T-helper 2 cell (primary cell): ENCODE results near the gene ALAD.
"Not testable (repeated sequence)": the region's sequence is repeated elsewhere in the genome, so short reads cannot be mapped to it uniquely, and the experiment has no call there.

Experiments
- DNase-seq, 5 experiments: peaks; one replicate each; pipeline versions ENCODE4 v3.0.0 to v3.0.0-alpha.2; 2012 to 2022
- total RNA-seq, 2 donors: gene quantifications; one replicate each; lab custom pipeline; 2026; lab: John Stamatoyannopoulos, UW

The ALAD gene
- total RNA-seq, result 9.4 to 21.8 reads per million in 2 donors

- peak; percentile 99 to 100 (median 99) for DNase-seq
These were observed at the start of gene ALAD for GRCh38 chr9:113401027-113401792. Gene ALAD (minus strand): TSS chr9:113401284. CDS start chr9:113393559, 7,725 bp downstream.

- no peak for DNase-seq
These were observed 48.3 kb upstream of the ALAD start for GRCh38 chr9:113449376-113449775.

GRCh38 chr9:113446323-113446740 is 45.2 kb upstream of the ALAD start:
- DNase-seq, result peak in 2 of 5 experiments; percentile 27 to 48

- DNase-seq, result no peak
These were observed 43.7 kb upstream of the ALAD start for GRCh38 chr9:113444736-113445135.

- not testable (repeated sequence) for DNase-seq
These were observed 36.6 kb upstream of the ALAD start for GRCh38 chr9:113437716-113438115.

- no peak for DNase-seq
These were observed 35.8 kb upstream of the ALAD start for GRCh38 chr9:113436728-113437515.

GRCh38 chr9:113431191-113431590 is 30.1 kb upstream of the ALAD start:
- no peak for DNase-seq

GRCh38 chr9:113428062-113428615 is 27.1 kb upstream of the ALAD start:
- no peak for DNase-seq

- no peak for DNase-seq
These were observed 26.5 kb upstream of the ALAD start for GRCh38 chr9:113427629-113428028.

GRCh38 chr9:113426701-113427100 is 25.6 kb upstream of the ALAD start:
- DNase-seq, result no peak

GRCh38 chr9:113425072-113425471 is 24.0 kb upstream of the ALAD start:
- no peak for DNase-seq

- no peak for DNase-seq
These were observed 20.6 kb upstream of the ALAD start for GRCh38 chr9:113421726-113422125.

GRCh38 chr9:113417370-113417769 is 16.3 kb upstream of the ALAD start:
- no peak for DNase-seq

- no peak for DNase-seq
These were observed 15.2 kb upstream of the ALAD start for GRCh38 chr9:113416149-113416721.

- peak; percentile 88 to 97 (median 93) for DNase-seq
These were observed 9.3 kb upstream of the ALAD start, which contains the start of the genes C9orf43 and POLE3 for GRCh38 chr9:113410207-113410864. Gene C9orf43 (plus strand): TSS chr9:113410747. CDS start chr9:113413494, 2,747 bp downstream. Gene POLE3 (minus strand): TSS chr9:113410675. CDS start chr9:113410293, 382 bp downstream.

GRCh38 chr9:113409883-113410206 is 8.8 kb upstream of the ALAD start:
- no peak for DNase-seq

- no peak for DNase-seq
These were observed 8.4 kb upstream of the ALAD start for GRCh38 chr9:113409481-113409880.

GRCh38 chr9:113406873-113407511 is 5.9 kb upstream of the ALAD start:
- peak in 4 of 5 experiments; percentile 37 to 78 (median 40) for DNase-seq

- DNase-seq, result not testable (repeated sequence)
These were observed 5.3 kb upstream of the ALAD start for GRCh38 chr9:113406353-113406752.

- no peak for DNase-seq
These were observed 2.6 kb upstream of the ALAD start for GRCh38 chr9:113403646-113404045.

GRCh38 chr9:113399646-113400200 is 1.4 kb downstream of the ALAD start:
- DNase-seq, result no peak

GRCh38 chr9:113398796-113399195 is 2.3 kb downstream of the ALAD start:
- DNase-seq, result no peak
